KOPT-K1 (cell line): ENCODE measurements around the gene IGFALS.

Experiments used
- H3K27ac ChIP-seq: fragments of 200-600 bp; sonication (generic); 2 replicates; pipeline ENCODE4 v1.5.1; 2016; ENCODE audit warnings: antibody characterized with exemption, mild to moderate bottlenecking, low read depth, low read length; ENCODE audit not compliant: poor library complexity, severe bottlenecking
- H3K36me3 ChIP-seq: fragments of 200-600 bp; sonication (generic); 2 replicates; pipeline ENCODE4 v1.5.1; 2017; ENCODE audit warnings: antibody characterized with exemption, mild to moderate bottlenecking, low read length, moderate library complexity; ENCODE audit not compliant: insufficient read depth
- H3K9me3 ChIP-seq: fragments of 200-600 bp; sonication (generic); 2 replicates; pipeline ENCODE4 v1.5.1; 2017; ENCODE audit warnings: antibody characterized with exemption, low read length, mild to moderate bottlenecking; ENCODE audit not compliant: insufficient read depth, poor library complexity, severe bottlenecking

IGFALS gene

GRCh38 chr16:1770328-1771187 lies 22.9 kb downstream of the IGFALS start:
- H3K36me3 ChIP-seq = peaks cover 53% of the 10 kb centered on the region; the same call in 1 of the 2 replicates
- H3K27ac ChIP-seq = peak overlapping the region; percentile 85

GRCh38 chr16:1769402-1770300 lies 23.9 kb downstream of the IGFALS start:
- Histone ChIP-seq H3K27ac (no peak overlapping the region), H3K36me3 (peaks cover 58% of the 10 kb centered on the region), H3K9me3 (no peaks in the 10 kb centered on the region)

More at GRCh38 chr16:1770328-1771187, 22.9 kb downstream of the IGFALS start:
- no peaks in the 10 kb centered on the region for H3K9me3 ChIP-seq

GRCh38 chr16:1768767-1769401 lies 24.6 kb downstream of the IGFALS start:
- H3K36me3 ChIP-seq = peaks cover 65% of the 10 kb centered on the region
- no peaks in the 10 kb centered on the region for H3K9me3 ChIP-seq
- H3K27ac ChIP-seq = no peak overlapping the region

- Histone ChIP-seq H3K36me3 (peaks cover 70% of the 10 kb centered on the region), H3K9me3 (no peaks in the 10 kb centered on the region), H3K27ac (no peak overlapping the region)
Measured at GRCh38 chr16:1768061-1768766, 25.3 kb downstream of the IGFALS start.

- Histone ChIP-seq H3K36me3 (peaks cover 78% of the 10 kb centered on the region), H3K9me3 (no peaks in the 10 kb centered on the region), H3K27ac (no peak overlapping the region)
Measured at GRCh38 chr16:1767116-1767994, 26.1 kb downstream of the IGFALS start.

GRCh38 chr16:1766701-1767100 lies 26.8 kb downstream of the IGFALS start:
- Histone ChIP-seq H3K36me3 (peaks cover 85% of the 10 kb centered on the region), H3K27ac (no peak overlapping the region)

GRCh38 chr16:1766231-1766630 lies 27.3 kb downstream of the IGFALS start:
- Histone ChIP-seq H3K27ac (no peak overlapping the region), H3K36me3 (peaks cover 88% of the 10 kb centered on the region), H3K9me3 (no peaks in the 10 kb centered on the region)

More at GRCh38 chr16:1766701-1767100, 26.8 kb downstream of the IGFALS start:
- no peaks in the 10 kb centered on the region for H3K9me3 ChIP-seq

- Histone ChIP-seq H3K27ac (no peak overlapping the region), H3K36me3 (peaks cover 92% of the 10 kb centered on the region), H3K9me3 (no peaks in the 10 kb centered on the region)
Measured at GRCh38 chr16:1765826-1766225, 27.7 kb downstream of the IGFALS start.

- H3K9me3 ChIP-seq = no peaks in the 10 kb centered on the region
- H3K36me3 ChIP-seq = peaks cover 94% of the 10 kb centered on the region
- H3K27ac ChIP-seq = no peak overlapping the region
Measured at GRCh38 chr16:1764971-1765370, 28.5 kb downstream of the IGFALS start.

GRCh38 chr16:1763521-1764511 lies 29.7 kb downstream of the IGFALS start:
- H3K27ac ChIP-seq = no peak overlapping the region
- H3K9me3 ChIP-seq = no peaks in the 10 kb centered on the region
- H3K36me3 ChIP-seq = peaks cover 91% of the 10 kb centered on the region

GRCh38 chr16:1762879-1763520 lies 30.5 kb downstream of the IGFALS start:
- Histone ChIP-seq H3K9me3 (no peaks in the 10 kb centered on the region), H3K36me3 (peaks cover 86% of the 10 kb centered on the region), H3K27ac (no peak overlapping the region)

- H3K36me3 ChIP-seq = peaks cover 85% of the 10 kb centered on the region
- no peak overlapping the region for H3K27ac ChIP-seq
- no peaks in the 10 kb centered on the region for H3K9me3 ChIP-seq
Measured at GRCh38 chr16:1762196-1762878, 31.2 kb downstream of the IGFALS start.
